Measurements from ENCODE around the gene RPS6KA5.
"Not testable (repeated sequence)": the region's sequence is repeated elsewhere in the genome, so short reads cannot be mapped to it uniquely, and the experiment has no call there.

Gene RPS6KA5

GRCh38 chr14:90827919-90828610, 232.4 kb downstream of the RPS6KA5 start:
- DNase-seq = peak; percentile 64 to 76

DNA sequence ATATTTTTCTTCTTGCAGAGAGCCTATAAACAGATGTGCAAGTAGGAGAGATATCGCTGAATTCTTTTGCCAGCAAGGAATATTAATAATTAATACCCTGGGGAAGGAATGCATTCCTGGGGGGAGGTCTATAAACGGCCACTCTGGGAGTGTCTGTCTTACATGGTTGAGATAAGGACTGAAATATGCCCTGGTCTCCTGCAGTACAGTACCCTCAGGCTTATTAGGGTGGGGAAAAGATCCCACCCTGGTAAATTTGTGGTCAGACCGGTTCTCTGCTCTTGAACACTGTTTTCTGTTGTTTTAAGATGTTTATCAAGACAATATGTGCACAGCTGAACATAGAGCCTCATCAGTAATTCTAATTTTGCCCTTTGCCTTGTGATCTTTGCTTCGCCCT, 236.9 kb downstream of the RPS6KA5 start:
- DNase-seq = not testable (repeated sequence)

- no peak for DNase-seq
Measured at GRCh38 chr14:90820958-90821357, 239.5 kb downstream of the RPS6KA5 start.

DNA sequence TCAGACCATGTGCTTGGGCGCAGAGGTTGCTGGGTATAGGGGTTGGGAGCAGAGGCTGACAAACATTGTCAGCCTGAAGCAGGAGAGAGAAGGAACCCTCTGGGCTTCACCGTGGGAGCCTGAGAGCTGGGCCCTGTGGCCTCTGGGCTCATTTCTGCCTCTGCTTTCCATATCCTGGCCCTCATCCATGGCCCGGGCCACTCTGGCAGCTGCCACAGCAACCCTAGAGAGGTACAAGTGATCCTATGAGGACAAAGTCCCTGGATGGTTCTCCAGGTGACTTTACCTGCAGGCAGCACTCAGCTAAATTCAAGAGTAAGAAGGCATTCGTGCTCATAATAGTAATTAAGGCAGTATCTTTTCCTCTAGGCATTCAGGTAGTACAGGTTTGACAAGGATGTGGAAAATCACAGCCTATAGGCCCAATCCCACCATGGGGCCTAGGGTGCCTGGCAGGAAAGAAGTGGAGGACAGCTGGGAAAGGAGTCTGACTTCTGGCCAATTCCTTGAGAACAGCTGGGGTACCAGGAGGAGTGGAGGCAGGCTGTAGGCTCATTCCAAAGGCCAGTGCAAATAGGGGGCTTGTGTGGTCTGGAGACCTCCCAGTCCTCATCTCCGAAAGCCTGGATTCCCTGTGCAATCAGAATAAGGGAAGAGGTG, 240.6 kb downstream of the RPS6KA5 start:
- no peak for DNase-seq

- DNase-seq = no peak
Measured at GRCh38 chr14:90818715-90819114, 241.7 kb downstream of the RPS6KA5 start.

GRCh38 chr14:90816681-90817436, 243.6 kb downstream of the RPS6KA5 start:
- DNase-seq = no peak

DNA sequence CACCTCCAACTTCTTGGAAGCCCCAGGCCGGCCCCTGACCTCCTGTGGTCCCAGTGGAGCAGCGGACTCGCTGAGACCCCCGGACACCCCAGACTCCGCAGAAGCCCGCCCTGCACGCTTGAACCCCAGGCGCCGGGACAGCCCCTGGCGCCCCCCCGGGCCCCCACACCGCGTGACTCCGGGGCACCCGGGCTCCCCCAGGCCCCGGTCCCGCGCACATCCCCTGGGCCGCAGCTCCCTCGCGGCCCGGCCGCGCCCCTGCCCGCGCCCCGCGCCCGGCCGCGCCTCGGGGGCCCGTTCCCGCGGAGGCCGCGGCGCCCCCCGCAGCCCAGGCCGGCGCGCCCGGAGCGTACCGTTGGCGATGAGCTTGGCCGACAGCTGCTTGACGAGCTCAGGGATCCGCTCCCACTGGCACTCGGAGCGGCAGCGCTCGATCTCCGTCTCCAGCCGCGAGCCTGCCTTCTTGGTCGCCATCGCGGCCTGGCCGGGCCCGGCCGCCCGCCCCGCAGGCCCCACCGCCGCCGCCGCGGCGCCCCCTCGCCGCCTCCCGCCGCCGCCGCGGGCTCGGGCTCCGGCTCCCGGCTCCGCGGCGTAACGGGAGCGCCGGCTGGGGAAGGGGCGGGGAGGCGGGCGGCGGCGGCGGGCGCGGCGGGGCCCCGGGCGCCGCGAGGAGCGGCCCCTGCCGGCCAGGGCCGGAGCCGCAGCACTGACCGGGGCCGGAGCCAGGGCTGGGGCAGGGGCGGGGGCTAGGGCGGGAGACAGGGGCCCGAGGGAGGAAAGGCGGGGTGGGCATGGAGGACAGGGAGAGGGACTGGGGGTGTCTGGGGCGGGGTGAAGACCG, 244.4 kb downstream of the RPS6KA5 start, which contains the start of gene TTC7B:
TSS of gene TTC7B (minus strand) at position 609 of the 841 bp plus-strand sequence. CDS start at position 474, 135 bp downstream.
- DNase-seq = peak in 1 of 2 experiments; percentile 23

GRCh38 chr14:90815572-90815821, 244.9 kb downstream of the RPS6KA5 start:
- no peak for DNase-seq

DNA sequence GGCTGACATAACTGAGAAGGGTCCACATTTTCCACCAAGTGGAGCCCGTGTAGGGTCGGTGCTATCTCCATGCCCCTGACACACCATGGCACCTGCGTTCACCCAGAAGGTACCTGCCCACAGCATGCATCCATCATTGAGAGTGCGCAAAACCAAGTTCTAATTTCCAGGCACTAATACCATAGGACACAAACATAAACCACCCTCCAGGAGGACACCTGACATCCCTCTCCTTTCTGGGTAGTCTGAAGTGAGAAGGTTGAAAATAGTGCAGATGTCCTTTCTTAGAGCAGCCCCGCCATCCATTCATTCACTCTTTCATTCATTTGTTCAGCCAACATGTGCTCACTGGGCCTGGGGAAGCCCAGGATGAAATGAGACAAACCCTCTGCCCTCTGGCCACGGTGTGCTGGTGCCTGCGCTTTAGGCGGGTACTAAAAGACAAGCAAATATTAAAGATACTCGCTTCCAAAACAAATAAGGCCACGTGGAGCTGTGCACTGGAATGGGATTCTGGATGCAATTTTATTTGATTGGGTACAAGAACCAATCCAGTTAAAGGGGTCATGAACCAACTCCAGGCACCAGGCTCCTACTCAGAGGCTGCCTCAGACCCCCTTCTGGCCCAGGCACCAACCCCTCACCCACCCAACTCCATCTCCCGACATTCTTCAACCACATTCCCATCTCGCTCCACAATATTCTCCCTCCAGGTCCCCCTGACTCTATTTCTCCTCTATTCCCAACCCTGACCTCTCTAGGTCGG, 245.5 kb downstream of the RPS6KA5 start:
- no peak for DNase-seq

- DNase-seq = no peak
Measured at GRCh38 chr14:90813442-90813841, 247.0 kb downstream of the RPS6KA5 start.

DNA sequence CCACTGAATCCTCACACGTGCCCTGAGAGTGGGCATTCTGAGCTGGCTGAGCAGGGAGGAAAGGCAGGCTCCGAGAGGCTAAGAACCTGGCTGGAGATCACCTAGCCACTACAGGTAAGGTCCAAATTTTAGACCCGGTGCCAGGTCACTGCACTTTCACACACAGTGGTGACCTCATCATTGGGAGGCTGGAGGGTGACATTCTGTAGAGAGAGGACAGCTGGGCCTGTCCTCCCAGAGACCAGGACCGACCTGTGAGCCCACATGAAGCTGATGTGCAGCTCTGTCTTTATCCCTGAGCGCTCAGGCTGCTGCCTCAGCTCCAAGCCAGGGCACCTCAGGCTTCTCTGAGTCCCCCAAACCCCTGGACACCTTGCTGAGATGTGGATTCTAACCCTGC, 248.3 kb downstream of the RPS6KA5 start:
- no peak for DNase-seq

DNA sequence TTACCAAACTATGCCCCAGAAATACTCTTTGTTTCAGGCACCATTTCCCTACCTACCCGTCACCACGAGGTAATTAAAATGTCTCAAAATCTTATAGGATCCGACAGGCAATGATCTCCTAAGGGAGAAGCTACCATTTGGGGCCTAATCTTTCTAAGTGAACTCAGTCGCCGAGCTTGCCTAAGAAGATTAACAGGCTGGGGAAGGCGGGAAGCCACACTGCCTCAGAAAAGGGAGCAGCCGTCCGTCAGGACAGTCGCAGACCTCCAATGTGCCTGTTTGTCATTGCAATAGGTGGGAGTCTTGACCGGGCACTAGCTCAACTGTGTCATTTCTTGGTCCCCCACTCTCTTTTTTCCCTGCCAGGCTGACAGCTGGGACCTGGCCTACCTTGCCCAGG, 248.8 kb downstream of the RPS6KA5 start:
- DNase-seq = no peak

DNA sequence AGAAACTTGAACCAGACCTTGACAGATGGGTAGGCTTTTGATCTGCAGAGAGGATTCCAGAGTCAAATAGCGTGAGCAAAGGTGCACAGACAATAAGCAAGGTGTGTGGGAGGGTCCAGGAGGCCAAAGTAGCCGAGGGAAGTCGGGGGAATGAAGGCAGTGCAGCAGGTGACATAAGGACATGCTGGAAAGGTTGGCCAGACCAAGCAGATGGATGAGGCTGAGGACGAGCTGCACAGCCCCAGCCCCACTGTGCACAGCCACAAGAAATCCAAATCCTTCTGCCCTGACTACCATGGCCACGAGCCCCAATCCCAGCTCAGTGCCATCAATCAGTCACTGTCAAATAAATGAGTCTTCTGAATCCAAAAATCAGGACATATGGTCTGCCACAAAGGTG, 249.6 kb downstream of the RPS6KA5 start:
- no peak for DNase-seq

GRCh38 chr14:90809530-90810312, 250.7 kb downstream of the RPS6KA5 start:
- DNase-seq = no peak

- DNase-seq = no peak
Measured at GRCh38 chr14:90808759-90809529, 251.5 kb downstream of the RPS6KA5 start.

DNA sequence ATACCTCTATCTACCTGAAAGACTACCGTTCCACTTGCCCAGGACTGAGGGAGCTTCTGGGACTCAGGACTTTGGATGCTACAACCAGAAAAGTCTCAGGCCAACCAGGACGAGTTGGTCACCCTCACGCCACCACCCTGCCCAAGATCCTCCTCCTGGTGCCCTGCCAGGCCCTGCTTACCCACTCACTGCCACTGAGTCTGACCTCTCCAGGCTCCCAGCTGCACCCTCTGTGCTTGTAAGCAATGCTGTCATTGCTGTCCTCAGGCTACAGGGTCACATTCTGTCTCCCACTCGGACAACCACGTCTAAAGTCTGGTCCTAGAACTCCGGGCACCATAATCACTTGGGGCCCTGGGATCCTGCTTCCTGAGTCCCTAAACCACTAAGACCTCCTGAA, 253.4 kb downstream of the RPS6KA5 start:
- no peak for DNase-seq

GRCh38 chr14:90805662-90806540, 254.5 kb downstream of the RPS6KA5 start:
- no peak for DNase-seq

GRCh38 chr14:90805084-90805391, 255.4 kb downstream of the RPS6KA5 start:
- DNase-seq = no peak

GRCh38 chr14:90804292-90805083, 256.0 kb downstream of the RPS6KA5 start:
- no peak for DNase-seq
